GM19035 (cell line): Measurements from ENCODE around the gene RHBDD3.
"Not testable (repeated sequence)": the region's sequence is repeated elsewhere in the genome, so short reads cannot be mapped to it uniquely, and the experiment has no call there.

Experiments used
- ATAC-seq: cut with Tn5 transposase; IDR thresholded peaks from one replicate; pipeline ENCODE4 v1.9.1; 2021; ENCODE audit not compliant: unreplicated experiment

The RHBDD3 gene

DNA sequence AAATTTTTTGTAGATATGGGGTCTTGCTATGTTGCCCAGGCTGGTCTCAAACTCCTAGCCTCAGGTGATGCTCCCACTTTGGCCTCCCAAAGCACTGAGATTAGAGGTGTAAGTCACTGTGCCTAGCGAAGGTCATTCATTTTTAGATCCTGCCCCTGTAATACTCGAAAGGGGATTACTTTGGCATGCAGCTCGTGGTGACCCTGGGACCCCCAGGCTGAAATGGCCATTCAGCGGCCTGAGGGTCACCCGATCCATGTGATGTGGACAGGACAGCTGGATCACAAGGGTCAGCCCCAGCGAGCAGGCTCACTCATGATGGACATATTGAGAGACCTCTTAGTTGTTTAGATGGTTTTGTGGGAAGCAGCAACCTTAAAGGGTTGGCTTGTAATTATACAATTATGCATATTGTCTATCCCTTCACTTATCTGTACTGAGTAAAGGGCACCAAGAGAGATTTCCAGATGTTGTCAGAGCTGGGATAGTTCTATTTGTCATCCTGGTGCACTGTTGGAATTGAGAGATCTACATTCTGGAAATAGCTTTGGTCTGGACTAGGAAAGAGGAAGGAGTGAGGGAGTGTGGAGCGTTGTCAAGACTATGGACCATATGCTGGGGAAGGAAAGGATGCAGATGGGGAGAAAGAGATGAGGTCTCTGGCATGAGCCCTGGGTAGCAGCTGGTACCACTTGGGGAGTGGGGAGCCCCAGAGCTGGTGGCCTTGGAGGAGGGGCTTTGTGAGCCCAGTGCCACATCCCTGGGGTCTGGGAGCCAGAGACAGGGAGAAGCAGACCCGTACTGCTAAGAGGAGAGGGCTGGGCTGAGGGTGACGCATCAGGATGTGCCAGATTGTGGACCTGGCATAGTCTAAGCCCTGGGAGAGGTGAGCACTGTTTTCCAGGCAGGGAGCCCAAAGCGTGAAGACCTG, 15.5 kb downstream of the RHBDD3 start:
- no peak for ATAC-seq

DNA sequence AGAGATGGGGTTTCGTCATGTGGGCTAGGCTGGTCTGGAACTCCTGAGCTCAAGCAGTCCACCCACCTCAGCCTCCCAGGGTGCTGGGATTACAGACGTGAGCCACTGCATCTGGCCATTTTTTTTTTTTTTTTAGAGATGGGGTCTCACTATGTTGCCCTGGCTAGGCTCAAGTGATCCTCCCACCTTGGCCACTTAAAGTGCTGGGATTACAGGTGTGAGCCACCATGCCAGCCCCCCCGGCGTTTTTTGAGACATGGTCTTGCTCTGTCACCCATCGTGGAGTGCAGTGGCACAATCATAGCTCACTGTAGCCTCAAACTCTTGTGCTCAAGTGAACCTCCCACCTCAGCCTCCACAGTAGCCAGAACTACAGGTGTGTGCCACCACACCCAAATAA, 16.5 kb downstream of the RHBDD3 start:
- no peak for ATAC-seq

DNA sequence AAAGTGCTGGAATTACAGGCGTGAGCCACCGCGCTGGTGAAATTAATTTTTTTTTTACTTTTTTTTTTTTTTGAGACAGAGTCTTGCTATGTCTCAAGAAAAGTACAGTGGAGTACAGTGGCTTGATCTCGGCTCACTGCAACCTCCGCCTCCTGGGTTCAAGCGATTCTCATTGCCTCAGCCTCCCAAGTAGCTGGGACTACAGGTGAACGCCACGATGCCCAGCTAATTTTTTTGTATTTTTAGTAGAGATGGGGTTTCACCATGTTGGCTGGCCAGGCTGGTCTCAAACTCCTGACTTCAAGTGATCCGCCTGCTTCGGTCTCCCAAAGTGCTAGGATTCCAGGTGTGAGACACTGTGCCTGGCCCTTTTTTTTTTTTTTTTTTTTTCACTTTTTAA, 19.9 kb downstream of the RHBDD3 start:
- ATAC-seq, result not testable (repeated sequence)

DNA sequence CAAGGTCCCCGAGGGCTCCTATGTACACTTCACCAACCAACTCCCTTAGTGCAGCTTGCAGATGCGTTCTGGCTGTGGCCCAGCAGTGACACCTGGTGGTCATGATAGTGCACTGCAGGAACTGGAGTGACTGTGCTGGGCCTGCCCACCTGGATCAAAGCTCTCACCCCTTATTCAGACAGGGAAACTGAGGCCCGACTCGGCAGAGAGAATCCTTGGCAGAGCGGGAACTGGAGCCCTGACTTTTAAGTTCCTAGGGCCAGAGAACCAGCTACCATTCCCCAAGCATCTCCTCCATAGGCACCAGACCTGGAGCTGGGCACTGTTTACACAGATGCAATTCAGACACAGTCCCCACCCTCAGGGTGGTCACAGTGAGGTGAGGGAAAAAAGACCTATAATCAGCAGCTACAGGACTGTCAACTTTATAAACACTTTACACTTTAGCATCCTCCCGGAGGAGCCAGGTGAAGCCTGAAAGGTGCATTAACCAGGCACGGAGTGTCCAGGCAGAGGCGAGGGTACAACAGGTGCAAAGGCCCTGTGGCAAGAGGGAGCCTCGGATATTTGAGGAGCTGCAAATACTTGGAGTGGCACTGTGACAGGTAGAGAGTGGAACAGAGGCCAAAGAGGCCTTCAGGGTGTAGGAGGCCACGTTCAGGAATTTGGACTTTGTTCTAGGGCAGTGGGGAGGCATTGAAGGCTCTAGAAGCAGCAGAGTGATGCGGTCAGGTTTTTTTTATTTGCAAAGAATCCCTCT, 22.0 kb downstream of the RHBDD3 start:
- ATAC-seq, result no peak

DNA sequence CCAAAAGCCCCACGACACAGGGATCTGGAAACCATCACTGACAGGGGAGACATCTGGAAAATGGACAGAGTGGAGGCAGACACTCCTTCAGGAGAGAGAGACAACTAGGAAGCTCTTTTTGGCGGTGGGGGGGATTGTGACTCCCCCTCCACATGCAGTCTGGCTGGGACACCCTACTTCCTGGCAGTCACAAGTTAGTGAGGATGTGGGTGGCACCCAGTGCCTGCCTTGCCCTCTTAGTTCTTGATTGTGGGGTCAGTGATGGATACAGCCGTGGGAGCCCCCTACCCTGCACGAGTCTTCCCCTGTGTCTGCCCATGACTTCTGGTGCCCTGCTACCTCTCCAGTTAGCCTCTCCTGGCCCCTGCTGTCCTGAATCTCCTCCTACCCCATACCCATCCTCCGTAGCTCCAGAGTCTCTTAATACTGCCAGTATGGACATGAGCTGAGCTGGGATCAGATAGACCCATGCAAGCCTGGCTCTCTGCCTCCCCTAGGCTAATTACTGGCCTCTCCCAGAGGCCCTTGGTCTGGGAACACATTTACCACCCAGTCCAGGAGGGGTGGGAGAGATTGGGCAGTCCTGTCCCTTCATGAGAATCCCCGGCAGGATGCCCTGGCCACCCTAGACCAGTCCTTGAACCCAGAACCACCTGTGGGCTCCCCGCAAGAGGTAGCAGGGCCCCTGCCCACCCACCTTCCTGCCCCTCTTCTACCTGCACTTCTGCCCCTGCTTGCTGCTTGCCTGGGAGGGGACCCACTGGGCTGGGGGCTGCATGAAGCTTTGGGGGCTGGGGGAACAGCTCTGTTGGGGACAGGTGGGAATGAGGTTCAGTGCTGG, 22.8 kb downstream of the RHBDD3 start:
- no peak for ATAC-seq

DNA sequence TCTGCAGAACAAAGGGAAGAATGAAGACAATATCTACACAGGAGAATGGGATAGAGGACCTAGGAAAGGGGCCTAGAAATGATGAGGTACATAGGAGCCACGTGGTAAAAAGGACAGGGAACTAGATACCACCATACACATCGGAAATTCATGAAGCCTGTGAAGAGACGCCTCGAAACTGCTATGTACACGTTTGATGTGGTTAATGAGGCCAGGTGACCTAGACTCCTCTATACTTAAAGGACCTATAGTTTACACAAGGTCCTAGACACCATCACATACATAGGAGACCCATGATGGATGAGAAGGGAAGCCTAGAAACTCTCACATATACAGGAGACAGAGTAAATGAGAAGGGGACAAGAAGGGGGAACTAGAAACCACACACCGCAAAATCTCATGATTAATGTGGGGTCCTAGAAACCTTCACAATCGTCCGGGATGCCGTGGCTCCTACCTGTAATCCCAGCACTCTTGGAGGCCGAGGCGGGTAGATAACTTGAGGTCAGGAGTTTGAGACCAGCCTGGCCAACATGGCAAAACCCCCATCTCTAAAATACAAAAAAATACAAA, 23.8 kb downstream of the RHBDD3 start:
- no peak for ATAC-seq

DNA sequence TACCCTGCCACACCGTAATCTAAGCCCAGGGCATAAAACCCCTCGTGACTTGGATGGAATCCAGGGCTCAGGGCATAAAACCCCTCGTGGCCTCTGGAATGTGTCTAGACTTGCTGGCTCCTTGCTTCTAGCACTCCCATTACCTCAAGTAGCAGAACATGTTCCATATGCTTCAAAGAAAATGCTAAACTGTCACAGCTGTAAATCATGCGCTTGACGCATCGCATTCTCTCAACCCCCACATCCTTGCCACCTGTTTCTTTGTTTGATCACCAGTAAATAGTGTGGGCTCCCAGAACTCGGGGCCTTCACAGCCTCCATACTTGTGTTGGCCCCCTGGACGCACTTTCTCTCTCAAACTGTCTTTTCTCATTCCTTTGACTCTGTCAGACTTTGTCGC, 27.3 kb downstream of the RHBDD3 start:
- ATAC-seq, result not testable (repeated sequence)

DNA sequence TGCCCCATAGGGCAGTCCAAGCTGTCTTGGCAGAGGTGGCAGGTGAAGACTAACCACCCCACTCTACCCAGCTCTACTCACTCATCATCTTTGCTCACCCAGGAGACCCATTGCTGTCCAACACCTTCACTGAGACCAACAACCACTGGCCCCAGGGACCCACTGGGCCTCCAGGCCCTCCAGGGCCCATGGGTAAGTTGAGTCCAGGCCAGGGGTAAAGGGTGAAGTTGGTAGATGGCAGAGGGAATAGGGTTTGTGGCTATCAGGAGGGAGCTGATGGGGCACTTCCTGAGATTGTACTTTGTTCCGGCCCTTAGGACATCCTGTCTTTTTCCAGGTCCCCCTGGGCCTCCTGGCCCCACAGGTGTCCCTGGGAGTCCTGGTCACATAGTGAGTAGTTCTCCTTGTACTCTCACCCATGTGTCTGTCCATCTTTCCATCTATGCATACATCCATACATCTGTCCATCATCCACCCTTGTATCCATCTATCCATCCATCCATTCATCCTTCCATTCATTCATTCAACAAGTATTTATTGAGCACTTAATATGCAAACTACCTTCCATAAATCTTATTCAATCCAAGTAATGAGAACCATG, 34.4 kb downstream of the RHBDD3 start:
- no peak for ATAC-seq

DNA sequence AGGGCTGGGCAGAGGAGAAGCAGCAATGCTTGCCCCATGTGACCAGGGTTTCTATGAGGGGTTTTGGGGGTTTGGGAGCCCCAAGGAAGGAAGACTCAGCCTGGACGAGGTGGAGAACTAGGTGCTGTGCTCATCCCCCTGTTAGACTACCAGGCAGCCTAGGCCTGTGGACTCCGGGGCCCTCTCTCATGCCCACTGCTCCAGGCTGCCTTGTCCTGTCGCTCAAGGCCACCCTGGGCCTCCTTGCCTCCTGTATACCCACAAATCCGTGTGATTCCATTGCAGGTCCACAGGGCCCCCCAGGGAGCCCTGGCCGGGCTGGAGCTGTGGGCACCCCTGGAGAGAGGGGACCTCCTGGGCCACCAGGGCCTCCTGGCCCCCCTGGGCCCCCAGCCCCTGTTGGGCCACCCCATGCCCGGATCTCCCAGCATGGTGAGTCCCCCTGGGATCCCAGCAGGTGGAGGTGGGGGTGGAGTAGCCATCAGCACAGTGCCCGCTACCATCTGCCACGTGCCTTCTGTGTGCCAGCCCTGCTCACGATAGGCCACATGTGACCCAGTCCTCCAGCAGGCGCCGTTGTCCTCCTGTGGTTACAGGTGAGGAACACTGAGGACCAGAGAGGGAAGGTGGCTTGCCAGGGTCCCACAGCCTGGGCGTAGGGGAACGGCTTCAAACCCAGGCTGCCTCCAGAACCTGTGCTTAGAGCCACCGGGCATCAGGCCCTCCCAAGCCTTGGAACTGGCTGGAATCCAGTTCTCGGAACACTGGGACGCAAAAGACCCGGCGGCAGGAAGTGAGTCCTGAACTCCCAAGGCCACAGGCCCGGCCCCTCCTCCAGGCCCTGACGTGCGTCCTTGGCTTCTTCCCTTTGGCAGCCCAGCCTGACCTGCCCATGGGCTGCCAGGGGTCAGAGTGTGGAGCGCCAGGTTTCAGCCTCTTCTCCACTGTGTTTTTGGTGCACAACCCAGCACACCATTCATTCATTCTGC, 35.5 kb downstream of the RHBDD3 start:
- ATAC-seq, result no peak

DNA sequence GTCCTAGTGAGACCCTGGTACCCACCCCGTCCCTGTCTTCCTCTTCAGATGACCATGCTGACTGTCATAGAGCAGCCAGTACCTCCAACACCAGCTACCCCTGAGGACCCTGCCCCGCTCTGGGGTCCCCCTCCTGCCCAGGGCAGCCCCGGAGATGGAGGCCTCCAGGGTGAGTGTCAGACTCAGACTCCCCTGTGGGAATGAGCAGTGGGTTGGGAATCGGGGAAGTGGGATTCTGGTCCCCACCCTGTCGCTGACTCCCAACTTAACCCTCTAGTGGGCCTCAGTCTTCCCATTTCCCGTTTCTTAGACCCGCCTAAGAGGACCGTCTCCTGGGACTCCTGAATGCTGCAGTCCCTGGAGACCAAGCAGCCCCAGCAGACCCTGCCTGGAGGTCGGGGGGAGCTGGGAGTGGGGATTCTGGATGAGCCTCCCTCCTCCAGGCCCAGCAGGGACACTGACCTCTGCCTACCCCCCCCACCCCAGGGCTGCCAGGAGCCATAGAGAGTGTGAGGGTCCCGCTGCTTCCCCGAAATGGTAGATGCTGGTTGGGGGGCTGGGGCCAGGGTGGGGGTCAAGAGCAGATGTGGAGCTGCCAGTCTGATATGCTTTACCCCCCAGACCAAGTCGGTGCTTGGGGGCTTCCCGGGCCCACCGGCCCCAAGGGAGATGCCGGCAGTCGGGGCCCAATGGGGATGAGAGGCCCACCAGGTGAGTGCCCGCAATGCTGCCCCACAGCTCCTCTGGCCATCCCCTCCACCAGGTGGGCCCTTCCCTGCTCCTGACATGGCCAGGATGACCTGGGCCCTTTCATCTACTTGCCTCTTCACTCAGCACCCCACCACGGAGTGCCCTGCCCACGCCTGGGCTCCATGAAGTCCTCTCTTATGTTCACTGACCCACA, 36.6 kb downstream of the RHBDD3 start:
- ATAC-seq, result no peak

DNA sequence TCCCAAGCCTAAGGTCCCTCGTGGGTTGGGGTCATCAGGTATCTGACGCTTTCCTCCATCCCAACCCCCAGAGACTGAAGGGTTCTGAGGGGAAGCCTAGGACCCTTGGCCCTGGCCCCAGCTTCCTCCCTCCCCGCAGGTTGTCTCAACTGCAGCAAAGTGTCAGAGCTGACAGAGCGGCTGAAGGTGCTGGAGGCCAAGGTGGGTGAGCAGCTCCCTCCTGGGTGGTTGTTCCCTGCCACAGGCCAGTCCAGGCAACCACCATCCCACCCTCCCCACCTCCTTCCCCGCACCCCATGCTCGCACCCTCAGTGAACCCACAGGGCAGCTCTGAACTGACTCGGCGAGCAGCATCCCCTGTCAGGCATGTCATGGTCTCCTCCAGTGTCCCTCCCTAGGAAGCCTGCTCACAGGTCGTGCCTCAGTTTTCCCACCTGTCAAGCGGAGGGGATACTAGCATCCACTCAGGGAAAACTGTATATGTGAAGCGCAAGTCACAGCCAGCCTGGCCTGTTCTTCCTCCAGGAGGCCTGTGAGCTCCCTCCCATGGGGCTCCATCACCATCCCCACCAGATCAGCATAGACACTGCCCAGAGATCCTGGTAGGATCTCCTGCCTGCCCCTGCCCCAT, 41.3 kb downstream of the RHBDD3 start:
- ATAC-seq, result no peak

DNA sequence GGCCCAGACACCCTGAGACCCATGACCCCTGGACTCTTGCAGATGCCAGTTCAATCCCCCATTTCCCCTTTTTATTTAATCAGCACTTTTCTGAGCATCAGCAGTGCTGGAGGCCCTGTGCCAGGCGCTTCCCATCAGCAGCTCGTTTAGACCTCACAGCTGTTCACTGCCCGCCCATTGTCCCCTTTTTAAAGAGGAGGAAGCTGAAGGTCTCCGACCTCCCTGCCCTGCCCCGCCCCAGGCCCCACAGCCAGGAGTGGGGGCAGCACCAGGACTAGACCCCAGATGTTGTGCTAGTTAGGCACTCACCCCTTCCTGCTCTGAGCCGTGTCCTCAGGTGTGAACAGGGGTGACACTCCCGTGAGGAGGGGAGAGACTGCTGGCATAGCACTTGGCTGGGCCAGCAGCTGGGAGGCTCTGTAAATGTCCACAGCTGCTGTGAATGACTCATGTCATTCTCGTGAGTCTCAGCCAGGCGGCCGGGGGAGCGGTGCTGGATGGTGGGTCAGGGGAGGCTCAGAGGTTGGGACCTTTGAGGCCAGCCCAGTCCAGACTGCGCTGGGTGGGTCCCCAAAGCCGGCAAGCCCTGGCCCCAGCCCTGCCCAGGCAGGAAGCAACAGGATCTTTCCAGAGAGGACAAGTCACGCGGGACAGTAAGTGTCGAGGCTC, 42.2 kb downstream of the RHBDD3 start:
- ATAC-seq, result no peak

DNA sequence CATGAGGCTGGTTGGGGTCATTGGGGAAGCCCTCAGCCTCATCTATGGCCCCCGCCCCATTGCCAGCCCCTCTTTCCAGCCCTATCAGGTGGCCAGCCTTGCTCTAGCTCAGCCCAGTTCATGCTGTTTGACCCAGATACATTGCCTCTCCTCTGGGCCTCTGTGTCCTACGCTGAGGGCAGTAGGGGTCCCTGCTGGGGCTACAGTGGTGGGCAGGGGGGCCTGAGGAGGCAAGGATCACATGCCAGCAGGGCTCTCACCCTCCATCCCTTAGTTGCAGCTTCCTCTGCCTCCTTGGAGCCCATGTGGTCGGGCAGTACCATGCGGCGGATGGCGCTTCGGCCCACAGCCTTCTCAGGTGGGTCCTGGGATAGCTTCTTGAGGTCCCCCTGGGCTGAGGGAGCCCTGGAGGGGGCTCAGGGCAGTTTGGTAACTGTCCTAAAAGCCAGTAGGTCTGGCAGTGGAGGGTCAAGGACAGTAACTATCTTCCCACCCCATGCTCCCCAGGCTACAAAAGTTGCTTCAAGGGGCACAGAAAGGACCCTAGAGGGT, 42.8 kb downstream of the RHBDD3 start:
- ATAC-seq, result no peak

DNA sequence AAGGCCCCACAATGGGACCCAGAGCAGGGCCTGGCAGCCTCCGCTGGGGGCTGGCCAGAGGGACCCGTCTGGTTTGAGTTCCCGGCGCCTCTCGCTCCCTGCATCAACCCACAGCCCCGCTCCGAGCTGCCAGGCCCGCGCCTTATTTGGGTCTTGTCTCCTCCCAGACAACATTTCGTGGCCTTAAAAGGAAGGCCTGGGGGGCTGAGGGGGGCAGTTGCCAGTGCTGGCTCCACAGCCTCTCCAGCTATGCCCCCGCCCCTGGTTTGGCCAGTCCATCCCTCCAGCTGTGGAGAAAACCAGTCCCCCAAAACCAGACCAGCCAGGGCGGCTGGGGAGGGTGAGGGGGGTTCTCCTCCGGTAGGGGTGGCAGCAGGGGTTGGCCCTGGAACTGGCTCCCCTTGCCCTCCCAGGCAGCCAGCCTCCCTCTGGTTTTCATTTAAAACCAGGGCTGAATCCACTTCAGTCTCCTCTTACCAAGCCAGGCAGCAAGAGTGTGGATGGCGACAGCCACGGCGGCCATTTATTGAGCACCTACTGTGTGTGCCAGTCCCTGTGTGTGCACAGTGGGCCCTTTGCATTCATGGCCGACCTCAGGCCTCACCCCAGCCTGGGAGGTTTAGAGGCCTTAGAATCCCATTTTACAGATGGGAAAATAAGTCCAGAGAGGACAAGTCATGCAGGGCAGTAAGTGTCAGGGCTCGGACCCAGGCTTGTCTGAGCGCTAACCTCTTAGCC, 43.5 kb downstream of the RHBDD3 start:
- no peak for ATAC-seq

DNA sequence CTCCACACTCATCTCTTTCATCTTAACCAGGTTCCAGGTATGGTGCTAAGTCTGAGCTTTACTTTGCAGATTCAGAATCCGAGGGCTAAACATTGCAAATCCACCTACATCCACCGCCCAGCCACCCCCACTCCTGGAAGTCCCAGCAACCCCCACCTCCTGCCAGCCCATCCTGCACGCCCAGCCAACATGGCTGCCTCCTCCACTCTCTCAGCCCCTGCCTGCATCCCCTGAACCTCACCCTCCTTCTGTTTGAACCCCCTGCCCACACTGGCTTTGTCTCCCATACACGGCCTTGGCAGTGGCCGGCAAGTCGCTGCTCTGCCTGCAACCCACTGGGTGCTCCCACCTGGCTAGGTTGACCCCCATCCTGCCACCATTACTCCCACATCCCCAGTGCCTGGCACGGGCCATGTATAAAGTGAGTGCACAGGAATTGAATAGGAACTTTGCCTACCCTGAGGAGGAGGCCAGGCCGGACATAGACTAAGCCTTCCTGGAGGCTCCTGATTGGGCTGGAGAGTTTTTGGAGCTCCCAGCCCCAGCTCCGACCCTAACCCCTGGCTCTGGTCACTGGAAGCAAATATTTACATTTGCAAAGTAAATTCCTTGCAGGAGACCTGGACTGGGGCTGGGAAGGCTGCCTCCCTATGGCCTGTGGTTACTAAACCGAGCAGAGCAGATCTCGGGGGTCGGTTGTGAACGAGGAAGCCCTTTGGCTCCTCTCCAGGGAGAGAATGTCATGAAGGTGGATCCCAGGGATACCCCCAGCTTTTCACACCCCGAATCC, 47.7 kb downstream of the RHBDD3 start:
- ATAC-seq, result no peak

DNA sequence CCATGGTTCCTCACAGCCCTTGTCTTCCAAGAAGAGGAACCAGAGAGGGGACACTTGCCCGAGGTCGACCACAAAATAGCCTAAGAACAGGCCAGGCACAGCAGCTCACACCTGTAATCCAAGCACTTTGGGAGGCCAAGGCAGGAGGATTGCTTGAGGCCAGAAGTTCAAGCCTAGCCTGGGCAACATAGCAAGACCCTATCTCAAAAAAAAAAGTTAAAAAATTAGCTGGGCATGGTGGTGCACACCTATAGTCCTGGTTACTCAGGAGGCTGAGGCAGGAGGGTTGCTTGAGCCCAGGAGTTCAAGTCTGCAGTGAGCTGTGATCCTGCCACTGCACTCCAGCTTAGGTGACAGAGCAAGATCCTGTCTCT, 48.4 kb downstream of the RHBDD3 start:
- ATAC-seq, result not testable (repeated sequence)
